SK-N-SH treated with all-trans-retinoic acid at 6 μM for 48 hours (cell line): ENCODE measurements around the gene XAB2.

Experiments used
- ATAC-seq: fragments of 200-7000 bp; cut with Tn5 transposase; 3 replicates; pipeline ENCODE4 v1.9.1; 2020; ENCODE audit warnings: mild to moderate bottlenecking, moderate library complexity
- ARNTL ChIP-seq: fragments of 450-650 bp; formaldehyde crosslinking; IDR thresholded peaks from 2 replicates; pipeline ENCODE4 v1.5.0; 2020; ENCODE audit warnings: low read depth, mild to moderate bottlenecking, moderate library complexity, borderline replicate concordance
- BACH2 ChIP-seq: fragments of 250-450 bp; sonication (Bioruptor Pico); IDR thresholded peaks from 2 replicates; pipeline ENCODE4 v1.9.0; 2021; ENCODE audit warnings: mild to moderate bottlenecking, borderline replicate concordance
- CREB5 ChIP-seq: fragments of 250-450 bp; sonication (Bioruptor Pico); IDR thresholded peaks from 2 replicates; pipeline ENCODE4 v1.5.1; 2020; ENCODE audit warnings: low read depth, mild to moderate bottlenecking, moderate library complexity
- CSDC2 ChIP-seq: fragments of 250-450 bp; sonication (Bioruptor Pico); IDR thresholded peaks from 2 replicates; pipeline ENCODE4 v1.5.0; 2020; ENCODE audit warnings: mild to moderate bottlenecking, moderate library complexity
- CSRNP3 ChIP-seq: fragments of 250-450 bp; sonication (Bioruptor Pico); IDR thresholded peaks from 2 replicates; pipeline ENCODE4 v1.5.1; 2021; ENCODE audit warnings: mild to moderate bottlenecking, moderate library complexity
- ESRRG ChIP-seq: fragments of 250-450 bp; sonication (Bioruptor Pico); IDR thresholded peaks from 2 replicates; pipeline ENCODE4 v1.6.1; 2021; ENCODE audit warnings: mild to moderate bottlenecking
- GLIS3 ChIP-seq: fragments of 250-450 bp; sonication (Bioruptor Pico); IDR thresholded peaks from 2 replicates; pipeline ENCODE4 v1.5.0; 2020; ENCODE audit warnings: mild to moderate bottlenecking, moderate library complexity
- ISL1 ChIP-seq: fragments of 250-450 bp; sonication (Bioruptor Pico); IDR thresholded peaks from 2 replicates; pipeline ENCODE4 v2.1.2; 2022; ENCODE audit warnings: mild to moderate bottlenecking, moderate library complexity
- OSR1 ChIP-seq: fragments of 250-450 bp; sonication (Bioruptor Pico); IDR thresholded peaks from 2 replicates; pipeline ENCODE4 v1.8.0; 2022; ENCODE audit warnings: moderate library complexity, mild to moderate bottlenecking, inconsistent platforms
- PATZ1 ChIP-seq: fragments of 250-450 bp; sonication (Bioruptor Pico); IDR thresholded peaks from 2 replicates; pipeline ENCODE4 v1.8.0; 2020; ENCODE audit warnings: mild to moderate bottlenecking, moderate library complexity, borderline replicate concordance
- PPARA ChIP-seq: fragments of 250-450 bp; sonication (Bioruptor Pico); IDR thresholded peaks from 2 replicates; pipeline ENCODE4 v1.5.0; 2020; ENCODE audit warnings: mild to moderate bottlenecking, borderline replicate concordance
- RARB ChIP-seq: fragments of 250-450 bp; sonication (Bioruptor Pico); IDR thresholded peaks from 2 replicates; pipeline ENCODE4 v1.8.0; 2021; ENCODE audit warnings: mild to moderate bottlenecking, moderate library complexity
- TCF4 ChIP-seq: fragments of 250-450 bp; sonication (Bioruptor Pico); IDR thresholded peaks from 2 replicates; pipeline ENCODE4 v1.8.0; 2021; ENCODE audit warnings: mild to moderate bottlenecking, moderate library complexity, borderline replicate concordance
- TOX ChIP-seq: fragments of 250-450 bp; sonication (Bioruptor Pico); IDR thresholded peaks from 2 replicates; pipeline ENCODE4 v1.8.0; 2021; ENCODE audit warnings: mild to moderate bottlenecking, moderate library complexity, borderline replicate concordance
- TSHZ2 ChIP-seq: fragments of 250-450 bp; sonication (Bioruptor Pico); IDR thresholded peaks from 2 replicates; pipeline ENCODE4 v1.5.0; 2020; ENCODE audit warnings: mild to moderate bottlenecking, moderate library complexity
- ZC3H10 ChIP-seq: fragments of 250-450 bp; sonication (Bioruptor Pico); IDR thresholded peaks from 2 replicates; pipeline ENCODE4 v1.5.1; 2021; ENCODE audit warnings: mild to moderate bottlenecking, moderate library complexity
- ZFP3 ChIP-seq: fragments of 250-450 bp; sonication (Bioruptor Pico); IDR thresholded peaks from 2 replicates; pipeline ENCODE4 v1.5.0; 2020; ENCODE audit warnings: mild to moderate bottlenecking, moderate library complexity
- ZNF565 ChIP-seq: fragments of 450-650 bp; formaldehyde crosslinking; conservative IDR thresholded peaks from 2 replicates; pipeline ENCODE4 v1.5.0; 2020; ENCODE audit warnings: low read depth, mild to moderate bottlenecking, moderate library complexity

Gene XAB2

DNA sequence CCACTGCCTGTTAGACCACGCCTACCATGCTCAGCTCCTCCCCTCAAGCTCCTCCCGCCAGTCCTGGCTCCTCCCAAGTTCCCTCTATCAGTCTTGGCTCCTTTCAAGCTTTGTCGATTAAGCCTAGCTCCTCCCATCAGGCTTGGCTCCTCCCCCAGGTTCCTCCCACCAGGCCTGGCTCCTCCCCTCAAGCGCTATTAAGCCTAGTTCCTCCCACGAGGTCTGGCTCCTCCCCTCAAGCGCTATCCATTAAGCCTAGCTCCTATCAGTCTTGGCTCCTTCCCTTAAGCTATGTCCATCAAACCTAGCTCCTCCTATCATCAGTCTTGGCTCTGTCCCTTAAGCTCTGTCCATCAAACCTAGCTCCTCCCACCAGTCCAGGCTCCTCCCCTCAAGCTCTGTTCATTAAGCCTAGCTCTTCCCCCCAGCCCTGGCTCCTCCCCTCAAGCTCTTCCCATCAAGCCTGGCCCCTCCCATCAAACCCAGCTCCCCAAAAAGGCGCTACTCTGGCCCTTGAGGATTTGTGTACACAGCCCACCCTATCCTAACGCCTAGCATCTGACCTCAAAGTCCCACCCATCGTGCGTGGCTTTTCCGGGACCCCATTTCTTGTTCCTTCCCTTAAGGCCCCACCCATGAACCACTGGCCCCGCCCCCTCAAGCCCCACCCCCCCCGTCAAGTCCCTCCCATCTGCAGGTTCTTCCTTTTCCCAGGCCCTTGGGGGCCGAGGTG lies 23.7 kb downstream of the XAB2 start (continued):
- TF ChIP-seq CREB5 (CRISPR knock-in tag) (no peak), TOX (CRISPR knock-in tag) (no peak), PPARA (CRISPR knock-in tag) (no peak), GLIS3 (CRISPR knock-in tag) (no peak), TSHZ2 (CRISPR knock-in tag) (no peak), RARB (CRISPR knock-in tag) (no peak), ZNF565 (CRISPR knock-in tag) (no peak), ESRRG (CRISPR knock-in tag) (no peak)

GRCh38 chr19:7603919-7604318 lies 25.4 kb downstream of the XAB2 start:
- ATAC-seq = no peak
- TF ChIP-seq ZC3H10 (CRISPR knock-in tag) (no peak), CSRNP3 (CRISPR knock-in tag) (no peak), TOX (CRISPR knock-in tag) (no peak), ISL1 (no peak), ARNTL (no peak), CSDC2 (CRISPR knock-in tag) (no peak), OSR1 (CRISPR knock-in tag) (no peak), ZFP3 (CRISPR knock-in tag) (no peak), TSHZ2 (CRISPR knock-in tag) (no peak), TCF4 (CRISPR knock-in tag) (no peak), BACH2 (no peak), PATZ1 (CRISPR knock-in tag) (no peak), ESRRG (CRISPR knock-in tag) (no peak), RARB (CRISPR knock-in tag) (no peak), CREB5 (CRISPR knock-in tag) (no peak), ZNF565 (CRISPR knock-in tag) (no peak), GLIS3 (CRISPR knock-in tag) (no peak)
